HUES6 (cell line): ENCODE data around the gene LCE1A.

ENCODE experiments used
- H3K27ac ChIP-seq: 2 replicates; pipeline ENCODE4 v1.7.0; 2013; ENCODE audit warnings: low read depth, mild to moderate bottlenecking, low read length, inconsistent platforms
- H3K27me3 ChIP-seq: 2 replicates; pipeline ENCODE4 v1.6.1; 2013; ENCODE audit warnings: low read length; ENCODE audit not compliant: control insufficient read depth, insufficient read depth
- H3K36me3 ChIP-seq: 2 replicates; pipeline ENCODE4 v1.6.1; 2013; ENCODE audit warnings: low read length; ENCODE audit not compliant: control insufficient read depth, insufficient read depth
- H3K4me1 ChIP-seq: 2 replicates; pipeline ENCODE4 v1.6.1; 2013; ENCODE audit warnings: low read length; ENCODE audit not compliant: control insufficient read depth, insufficient read depth
- H3K4me3 ChIP-seq: 2 replicates; pipeline ENCODE4 v1.5.1; 2013; ENCODE audit warnings: low read depth, low read length
- H3K9ac ChIP-seq: one replicate; pipeline ENCODE4 v1.6.1; 2013; ENCODE audit warnings: mild to moderate bottlenecking, low read length
- H3K9me3 ChIP-seq: 2 replicates; pipeline ENCODE4 v1.6.1; 2013; ENCODE audit warnings: low read depth, low read length; ENCODE audit not compliant: control insufficient read depth, insufficient read depth

The LCE1A gene

GRCh38 chr1:152827173-152827572, at the start of gene LCE1A:
TSS of gene LCE1A (plus strand) at chr1:152827473. CDS start at chr1:152827473, 0 bp downstream.
- Histone ChIP-seq H3K4me3 (no peak within 1 kb of the TSS), H3K4me1 (no peaks in the 10 kb centered on the region), H3K9me3 (peaks cover 11% of the 10 kb centered on the region; the same call in 1 of the 2 replicates), H3K27ac (no peak within 1 kb of the TSS), H3K9ac (no peak within 1 kb of the TSS), H3K27me3 (no peaks in the 10 kb centered on the region), H3K36me3 (no peaks in the 10 kb centered on the region)

DNA sequence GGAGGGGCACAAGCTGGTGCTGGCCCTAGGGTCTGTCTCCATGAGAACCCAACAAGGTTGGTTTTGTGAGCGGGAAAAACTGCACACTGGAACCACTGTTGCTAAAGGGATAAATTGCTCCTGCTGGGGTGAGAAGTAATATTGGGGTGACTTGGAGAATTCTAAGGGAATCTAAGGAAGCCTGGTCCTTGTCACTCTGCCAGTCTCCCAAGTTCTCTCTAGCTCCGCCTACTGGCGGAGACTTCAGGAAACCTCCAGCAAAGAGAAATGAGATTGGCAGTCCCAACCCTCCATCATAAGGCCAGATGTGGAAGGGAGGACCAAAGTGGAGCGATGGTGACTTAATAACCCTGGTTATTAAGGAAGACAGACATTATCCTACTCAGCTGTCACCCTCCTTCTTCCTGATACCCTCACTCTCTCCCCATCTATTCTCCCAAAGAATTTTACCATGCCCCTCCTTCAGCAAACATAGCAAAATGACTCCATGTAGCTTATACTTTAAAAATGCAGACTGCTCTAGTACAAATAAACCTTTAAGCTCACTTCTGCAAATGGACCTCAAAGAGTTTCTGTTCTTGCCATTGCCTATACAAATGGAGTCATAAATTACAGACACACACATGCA, 49.6 kb upstream of the LCE1A start:
- no peaks in the 10 kb centered on the region for H3K4me1 ChIP-seq
- H3K9ac ChIP-seq = no peak overlapping the region
- H3K4me3 ChIP-seq = no peak overlapping the region
- peaks cover 9% of the 10 kb centered on the region; the same call in 1 of the 2 replicates for H3K9me3 ChIP-seq
- H3K27me3 ChIP-seq = no peaks in the 10 kb centered on the region
- H3K27ac ChIP-seq = no peak overlapping the region
- no peaks in the 10 kb centered on the region for H3K36me3 ChIP-seq

DNA sequence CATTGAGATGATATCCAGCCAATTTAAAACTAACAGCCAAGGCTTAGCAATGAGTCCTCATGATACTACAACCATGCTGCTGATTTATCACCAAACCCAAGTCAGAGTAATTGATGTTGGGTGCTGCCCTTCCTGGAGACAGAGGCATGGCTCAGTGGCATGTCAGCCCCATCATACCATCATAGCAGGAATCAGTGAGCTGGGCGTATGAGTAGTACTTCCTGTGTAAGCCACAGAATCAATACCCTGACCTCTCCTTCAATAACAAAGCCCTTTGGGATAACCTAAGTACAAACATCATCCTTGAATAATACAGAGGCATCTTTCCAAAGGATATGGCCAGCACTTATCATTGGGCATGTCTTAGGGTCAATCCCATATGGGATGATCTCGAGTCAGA, 44.2 kb upstream of the LCE1A start:
- H3K27ac ChIP-seq = no peak overlapping the region
- H3K4me1 ChIP-seq = peaks cover 7% of the 10 kb centered on the region; the same call in 1 of the 2 replicates
- H3K4me3 ChIP-seq = no peak overlapping the region
- H3K27me3 ChIP-seq = no peaks in the 10 kb centered on the region
- no peaks in the 10 kb centered on the region for H3K36me3 ChIP-seq
- H3K9me3 ChIP-seq = peaks cover 6% of the 10 kb centered on the region; the same call in 1 of the 2 replicates
- no peak overlapping the region for H3K9ac ChIP-seq

GRCh38 chr1:152786077-152786476, 41.2 kb upstream of the LCE1A start, which contains the start of gene LCE1E:
TSS of gene LCE1E (plus strand) at chr1:152786257. CDS start at chr1:152787300, 1,043 bp downstream.
- no peak within 1 kb of the TSS for H3K27ac ChIP-seq
- H3K9me3 ChIP-seq = peaks cover 7% of the 10 kb centered on the region; the same call in 1 of the 2 replicates
- H3K36me3 ChIP-seq = no peaks in the 10 kb centered on the region
- no peaks in the 10 kb centered on the region for H3K27me3 ChIP-seq
- no peak within 1 kb of the TSS for H3K9ac ChIP-seq
- H3K4me3 ChIP-seq = no peak within 1 kb of the TSS
- H3K4me1 ChIP-seq = peaks cover 7% of the 10 kb centered on the region; the same call in 1 of the 2 replicates

DNA sequence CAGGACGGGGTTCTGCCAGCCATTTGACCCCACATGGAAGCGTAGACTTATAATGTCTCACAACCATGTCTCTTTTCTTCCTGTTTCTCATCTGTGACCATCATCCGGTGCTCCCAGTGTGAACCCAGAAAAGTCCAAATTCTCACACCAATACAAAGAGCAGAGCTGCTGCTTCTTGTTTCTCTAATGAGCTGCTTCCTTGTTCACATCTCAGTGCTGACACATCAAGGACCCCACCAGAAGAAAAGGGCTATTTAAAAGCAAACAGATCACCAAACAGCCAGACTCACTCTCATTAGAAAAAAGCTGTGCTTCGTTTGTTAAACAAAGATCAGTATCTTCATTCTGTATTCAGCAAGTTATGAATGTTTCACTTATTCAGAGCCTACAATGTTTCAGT, 31.6 kb upstream of the LCE1A start:
- Histone ChIP-seq H3K9ac (no peak overlapping the region), H3K27me3 (no peaks in the 10 kb centered on the region), H3K27ac (no peak overlapping the region), H3K9me3 (peaks cover 9% of the 10 kb centered on the region; the same call in 1 of the 2 replicates), H3K4me1 (no peaks in the 10 kb centered on the region), H3K36me3 (no peaks in the 10 kb centered on the region), H3K4me3 (no peak overlapping the region)

DNA sequence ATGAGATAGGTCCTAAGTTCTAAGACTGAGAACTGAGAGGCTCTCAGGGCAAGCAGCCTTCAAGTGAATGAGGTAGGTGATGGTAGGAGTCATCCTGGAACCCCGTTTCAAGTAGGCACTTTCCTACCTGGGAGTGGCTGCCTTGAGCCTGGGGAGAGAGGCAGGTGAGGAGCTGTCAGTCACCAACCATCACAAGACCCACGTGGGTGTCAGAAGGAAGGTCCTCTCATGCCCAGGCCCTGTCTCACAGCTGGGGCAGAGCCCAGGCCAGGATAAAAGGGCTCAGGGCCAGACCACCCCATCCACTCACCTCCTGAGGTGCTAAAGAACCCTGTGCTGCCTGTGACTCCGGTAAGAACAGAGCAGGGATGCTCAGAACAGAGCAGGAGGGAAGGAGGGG, 30.9 kb upstream of the LCE1A start, which contains the start of gene LCE1D:
Gene LCE1D (plus strand): TSS at position 301 of the 400 bp plus-strand sequence. CDS start 1,074 bp downstream, outside the sequence.
- H3K27ac ChIP-seq = no peak within 1 kb of the TSS
- no peaks in the 10 kb centered on the region for H3K36me3 ChIP-seq
- H3K9ac ChIP-seq = no peak within 1 kb of the TSS
- H3K4me1 ChIP-seq = no peaks in the 10 kb centered on the region
- no peaks in the 10 kb centered on the region for H3K27me3 ChIP-seq
- no peak within 1 kb of the TSS for H3K4me3 ChIP-seq
- H3K9me3 ChIP-seq = peaks cover 11% of the 10 kb centered on the region; the same call in 1 of the 2 replicates

DNA sequence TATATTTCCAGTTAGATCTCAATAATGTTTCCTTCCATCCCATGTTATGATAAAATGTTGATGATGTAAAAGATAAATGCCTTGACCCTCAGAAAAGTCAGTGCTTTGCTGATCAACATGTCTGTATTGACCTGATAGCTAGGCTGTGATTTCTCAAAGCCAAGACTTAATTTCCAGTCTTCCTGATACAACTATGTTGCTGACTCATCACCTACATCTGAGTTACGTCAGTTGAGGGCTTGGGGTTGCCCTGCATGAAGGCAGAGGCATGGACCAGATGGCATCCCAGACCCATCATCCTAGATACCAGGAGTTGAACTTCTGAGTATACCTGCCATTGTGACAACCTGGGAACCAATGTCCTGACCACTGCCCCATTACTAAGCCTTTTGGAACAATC, 25.9 kb upstream of the LCE1A start:
- Histone ChIP-seq H3K9me3 (peaks cover 17% of the 10 kb centered on the region; the same call in 1 of the 2 replicates), H3K27me3 (no peaks in the 10 kb centered on the region), H3K4me3 (no peak overlapping the region), H3K36me3 (no peaks in the 10 kb centered on the region), H3K27ac (no peak overlapping the region), H3K9ac (no peak overlapping the region), H3K4me1 (no peaks in the 10 kb centered on the region)

- no peaks in the 10 kb centered on the region for H3K4me1 ChIP-seq
- H3K27me3 ChIP-seq = no peaks in the 10 kb centered on the region
- H3K27ac ChIP-seq = no peak within 1 kb of the TSS
- no peak within 1 kb of the TSS for H3K4me3 ChIP-seq
- H3K36me3 ChIP-seq = no peaks in the 10 kb centered on the region
- peaks cover 11% of the 10 kb centered on the region; the same call in 1 of the 2 replicates for H3K9me3 ChIP-seq
- H3K9ac ChIP-seq = no peak within 1 kb of the TSS
Measured at GRCh38 chr1:152806576-152806975, 20.7 kb upstream of the LCE1A start, which contains the start of gene LCE1C. TSS of gene LCE1C (minus strand) at chr1:152806651. CDS start at chr1:152805478, 1,173 bp downstream.

GRCh38 chr1:152811050-152811449, 16.2 kb upstream of the LCE1A start:
- no peak overlapping the region for H3K4me3 ChIP-seq
- no peaks in the 10 kb centered on the region for H3K36me3 ChIP-seq
- H3K27me3 ChIP-seq = no peaks in the 10 kb centered on the region
- peaks cover 13% of the 10 kb centered on the region; the same call in 1 of the 2 replicates for H3K9me3 ChIP-seq
- no peak overlapping the region for H3K27ac ChIP-seq
- H3K4me1 ChIP-seq = no peaks in the 10 kb centered on the region
- no peak overlapping the region for H3K9ac ChIP-seq

GRCh38 chr1:152811671-152812070, 15.6 kb upstream of the LCE1A start, which contains the start of gene LCE1B:
TSS of gene LCE1B (plus strand) at chr1:152811971. CDS start at chr1:152812447, 476 bp downstream.
- Histone ChIP-seq H3K9me3 (peaks cover 9% of the 10 kb centered on the region; the same call in 1 of the 2 replicates), H3K9ac (no peak within 1 kb of the TSS), H3K36me3 (no peaks in the 10 kb centered on the region), H3K4me3 (no peak within 1 kb of the TSS), H3K27ac (no peak within 1 kb of the TSS), H3K4me1 (no peaks in the 10 kb centered on the region), H3K27me3 (no peaks in the 10 kb centered on the region)

- Histone ChIP-seq H3K27me3 (no peaks in the 10 kb centered on the region), H3K9me3 (peaks cover 14% of the 10 kb centered on the region; the same call in 1 of the 2 replicates), H3K36me3 (no peaks in the 10 kb centered on the region), H3K27ac (no peak overlapping the region), H3K9ac (no peak overlapping the region), H3K4me1 (no peaks in the 10 kb centered on the region), H3K4me3 (no peak overlapping the region)
Measured at GRCh38 chr1:152817309-152817708, 10.0 kb upstream of the LCE1A start.
